A549 (cell line): Measurements from ENCODE around the gene ADGRG6.
"Not testable (repeated sequence)": the region's sequence is repeated elsewhere in the genome, so short reads cannot be mapped to it uniquely, and the experiment has no call there.

Experiments
- BCL3 ChIP-seq: fragments of >200 bp; sonication (Bioruptor Twin); formaldehyde crosslinking; IDR thresholded peaks from 3 replicates; pipeline ENCODE4 v1.6.1; 2016
- CBX2 ChIP-seq: fragments of 200-600 bp; sonication (generic); IDR thresholded peaks from 2 replicates; pipeline ENCODE4 v1.6.1; 2016; ENCODE audit warnings: low read depth, mild to moderate bottlenecking, borderline replicate concordance
- CHD2 ChIP-seq: fragments of 150-350 bp; IDR thresholded peaks from 2 replicates; pipeline ENCODE4 v1.6.1; 2014; ENCODE audit warnings: low read length; ENCODE audit not compliant: partially characterized antibody
- EP300 ChIP-seq, 2 experiments: fragments of >200 bp; sonication (Bioruptor Twin); formaldehyde crosslinking; IDR thresholded peaks; 2 replicates in 1 of 2; 3 replicates in 1 of 2; pipeline ENCODE4 v1.6.1; 2016 to 2017
- JUNB ChIP-seq: fragments of >200 bp; sonication (Bioruptor Twin); formaldehyde crosslinking; IDR thresholded peaks from 2 replicates; pipeline ENCODE4 v1.6.1; 2016
- MAFK ChIP-seq: fragments of 450-650 bp; IDR thresholded peaks from 2 replicates; pipeline ENCODE4 v1.6.1; 2014; ENCODE audit not compliant: partially characterized antibody
- POLR2A ChIP-seq: IDR thresholded peaks from 2 replicates; pipeline ENCODE4 v1.6.1; 2012; ENCODE audit warnings: mild to moderate bottlenecking, low read length
- RCOR1 ChIP-seq: fragments of 150-350 bp; IDR thresholded peaks from 2 replicates; pipeline ENCODE4 v1.6.1; 2014; ENCODE audit warnings: antibody characterized with exemption, low read length, low read depth
- RFX5 ChIP-seq: fragments of 450-650 bp; IDR thresholded peaks from 2 replicates; pipeline ENCODE4 v1.7.1; 2014; ENCODE audit warnings: antibody characterized with exemption, mild to moderate bottlenecking, moderate library complexity
- SREBF2 ChIP-seq: fragments of 450-650 bp; IDR thresholded peaks from 2 replicates; pipeline ENCODE4 v1.6.1; 2014; ENCODE audit warnings: mild to moderate bottlenecking, moderate library complexity
- TF ChIP-seq, protein P1 (sequence below): fragments of >200 bp; sonication (Bioruptor Twin); formaldehyde crosslinking; IDR thresholded peaks from 3 replicates; pipeline ENCODE4 v1.5.1; 2016
- TF ChIP-seq, protein P2 (sequence below): fragments of 150-350 bp; IDR thresholded peaks from 2 replicates; pipeline ENCODE4 v1.6.1; 2014; ENCODE audit warnings: low read depth, mild to moderate bottlenecking, low read length
- TF ChIP-seq, protein P3 (sequence below): fragments of 200-600 bp; sonication (generic); IDR thresholded peaks from 2 replicates; pipeline ENCODE4 v1.6.1; 2016; ENCODE audit warnings: antibody characterized with exemption, mild to moderate bottlenecking, moderate library complexity
- TF ChIP-seq, protein P4 (sequence below): fragments of 250-450 bp; sonication (Bioruptor Pico); IDR thresholded peaks from 2 replicates; pipeline ENCODE4 v1.5.0; 2021; ENCODE audit warnings: mild to moderate bottlenecking, moderate library complexity, borderline replicate concordance

GRCh38 chr6:142428468-142428867 lies 126.7 kb downstream of the ADGRG6 start:
- TF ChIP-seq, protein P1, sequence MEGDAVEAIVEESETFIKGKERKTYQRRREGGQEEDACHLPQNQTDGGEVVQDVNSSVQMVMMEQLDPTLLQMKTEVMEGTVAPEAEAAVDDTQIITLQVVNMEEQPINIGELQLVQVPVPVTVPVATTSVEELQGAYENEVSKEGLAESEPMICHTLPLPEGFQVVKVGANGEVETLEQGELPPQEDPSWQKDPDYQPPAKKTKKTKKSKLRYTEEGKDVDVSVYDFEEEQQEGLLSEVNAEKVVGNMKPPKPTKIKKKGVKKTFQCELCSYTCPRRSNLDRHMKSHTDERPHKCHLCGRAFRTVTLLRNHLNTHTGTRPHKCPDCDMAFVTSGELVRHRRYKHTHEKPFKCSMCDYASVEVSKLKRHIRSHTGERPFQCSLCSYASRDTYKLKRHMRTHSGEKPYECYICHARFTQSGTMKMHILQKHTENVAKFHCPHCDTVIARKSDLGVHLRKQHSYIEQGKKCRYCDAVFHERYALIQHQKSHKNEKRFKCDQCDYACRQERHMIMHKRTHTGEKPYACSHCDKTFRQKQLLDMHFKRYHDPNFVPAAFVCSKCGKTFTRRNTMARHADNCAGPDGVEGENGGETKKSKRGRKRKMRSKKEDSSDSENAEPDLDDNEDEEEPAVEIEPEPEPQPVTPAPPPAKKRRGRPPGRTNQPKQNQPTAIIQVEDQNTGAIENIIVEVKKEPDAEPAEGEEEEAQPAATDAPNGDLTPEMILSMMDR = not testable (repeated sequence)
- not testable (repeated sequence) for TF ChIP-seq RFX5; MAFK; EP300 (IDR thresholded peaks at IDR 0.05); CHD2; CBX2; POLR2A; SREBF2; BCL3; JUNB; RCOR1
- TF ChIP-seq, protein P2, sequence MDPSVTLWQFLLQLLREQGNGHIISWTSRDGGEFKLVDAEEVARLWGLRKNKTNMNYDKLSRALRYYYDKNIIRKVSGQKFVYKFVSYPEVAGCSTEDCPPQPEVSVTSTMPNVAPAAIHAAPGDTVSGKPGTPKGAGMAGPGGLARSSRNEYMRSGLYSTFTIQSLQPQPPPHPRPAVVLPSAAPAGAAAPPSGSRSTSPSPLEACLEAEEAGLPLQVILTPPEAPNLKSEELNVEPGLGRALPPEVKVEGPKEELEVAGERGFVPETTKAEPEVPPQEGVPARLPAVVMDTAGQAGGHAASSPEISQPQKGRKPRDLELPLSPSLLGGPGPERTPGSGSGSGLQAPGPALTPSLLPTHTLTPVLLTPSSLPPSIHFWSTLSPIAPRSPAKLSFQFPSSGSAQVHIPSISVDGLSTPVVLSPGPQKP = not testable (repeated sequence)
- TF ChIP-seq, protein P3, sequence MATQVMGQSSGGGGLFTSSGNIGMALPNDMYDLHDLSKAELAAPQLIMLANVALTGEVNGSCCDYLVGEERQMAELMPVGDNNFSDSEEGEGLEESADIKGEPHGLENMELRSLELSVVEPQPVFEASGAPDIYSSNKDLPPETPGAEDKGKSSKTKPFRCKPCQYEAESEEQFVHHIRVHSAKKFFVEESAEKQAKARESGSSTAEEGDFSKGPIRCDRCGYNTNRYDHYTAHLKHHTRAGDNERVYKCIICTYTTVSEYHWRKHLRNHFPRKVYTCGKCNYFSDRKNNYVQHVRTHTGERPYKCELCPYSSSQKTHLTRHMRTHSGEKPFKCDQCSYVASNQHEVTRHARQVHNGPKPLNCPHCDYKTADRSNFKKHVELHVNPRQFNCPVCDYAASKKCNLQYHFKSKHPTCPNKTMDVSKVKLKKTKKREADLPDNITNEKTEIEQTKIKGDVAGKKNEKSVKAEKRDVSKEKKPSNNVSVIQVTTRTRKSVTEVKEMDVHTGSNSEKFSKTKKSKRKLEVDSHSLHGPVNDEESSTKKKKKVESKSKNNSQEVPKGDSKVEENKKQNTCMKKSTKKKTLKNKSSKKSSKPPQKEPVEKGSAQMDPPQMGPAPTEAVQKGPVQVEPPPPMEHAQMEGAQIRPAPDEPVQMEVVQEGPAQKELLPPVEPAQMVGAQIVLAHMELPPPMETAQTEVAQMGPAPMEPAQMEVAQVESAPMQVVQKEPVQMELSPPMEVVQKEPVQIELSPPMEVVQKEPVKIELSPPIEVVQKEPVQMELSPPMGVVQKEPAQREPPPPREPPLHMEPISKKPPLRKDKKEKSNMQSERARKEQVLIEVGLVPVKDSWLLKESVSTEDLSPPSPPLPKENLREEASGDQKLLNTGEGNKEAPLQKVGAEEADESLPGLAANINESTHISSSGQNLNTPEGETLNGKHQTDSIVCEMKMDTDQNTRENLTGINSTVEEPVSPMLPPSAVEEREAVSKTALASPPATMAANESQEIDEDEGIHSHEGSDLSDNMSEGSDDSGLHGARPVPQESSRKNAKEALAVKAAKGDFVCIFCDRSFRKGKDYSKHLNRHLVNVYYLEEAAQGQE = not testable (repeated sequence)
- TF ChIP-seq, protein P4, sequence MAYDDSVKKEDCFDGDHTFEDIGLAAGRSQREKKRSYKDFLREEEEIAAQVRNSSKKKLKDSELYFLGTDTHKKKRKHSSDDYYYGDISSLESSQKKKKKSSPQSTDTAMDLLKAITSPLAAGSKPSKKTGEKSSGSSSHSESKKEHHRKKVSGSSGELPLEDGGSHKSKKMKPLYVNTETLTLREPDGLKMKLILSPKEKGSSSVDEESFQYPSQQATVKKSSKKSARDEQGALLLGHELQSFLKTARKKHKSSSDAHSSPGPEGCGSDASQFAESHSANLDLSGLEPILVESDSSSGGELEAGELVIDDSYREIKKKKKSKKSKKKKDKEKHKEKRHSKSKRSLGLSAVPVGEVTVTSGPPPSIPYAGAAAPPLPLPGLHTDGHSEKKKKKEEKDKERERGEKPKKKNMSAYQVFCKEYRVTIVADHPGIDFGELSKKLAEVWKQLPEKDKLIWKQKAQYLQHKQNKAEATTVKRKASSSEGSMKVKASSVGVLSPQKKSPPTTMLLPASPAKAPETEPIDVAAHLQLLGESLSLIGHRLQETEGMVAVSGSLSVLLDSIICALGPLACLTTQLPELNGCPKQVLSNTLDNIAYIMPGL (CRISPR knock-in tag) = not testable (repeated sequence)
